ENCODE data around the gene BORCS6.

BORCS6 gene

GRCh38 chr17:8142158-8142886 is 47.7 kb downstream of the BORCS6 start:
- DNase-seq (ENCODE audit: low spot score): no peak

- no peak for DNase-seq (ENCODE audit: low spot score)
Observed at GRCh38 chr17:8141741-8142140, 48.2 kb downstream of the BORCS6 start.

- no peak for DNase-seq (ENCODE audit: low spot score)
Observed at GRCh38 chr17:8141045-8141444, 48.9 kb downstream of the BORCS6 start.

- no peak for DNase-seq (ENCODE audit: low spot score)
Observed at GRCh38 chr17:8140065-8141029, 49.6 kb downstream of the BORCS6 start.

GRCh38 chr17:8138672-8139371 is 51.2 kb downstream of the BORCS6 start:
- peak; percentile 99 for DNase-seq (ENCODE audit: low spot score)

- no peak for DNase-seq (ENCODE audit: low spot score)
Observed at GRCh38 chr17:8138374-8138671, 51.7 kb downstream of the BORCS6 start.

Data from activated CD4-positive, alpha-beta T cell treated with anti-CD3 and anti-CD28 coated beads, Interleukin-2, Interleukin-4, amounts not matched to agents 100 ng/mL and 50 ng/mL, durations not matched to agents 16 hours and 8 hours (primary cell).